ENCODE data around the gene EBF3. TPM values are rescaled to one million over a fixed set of nuclear protein-coding genes. Genes with fewer than 3 reads are reported as not detected.

EBF3 gene
- total and polyA plus RNA-seq, 2 experiments from 2014 or later: 0.22 to 0.77 TPM

GRCh38 chr10:129825826-129826225 lies 138.2 kb downstream of the EBF3 start:
- H3K36me3 ChIP-seq (replicated peaks; ENCODE audit: insufficient read depth, low read depth): no peaks in the 10 kb centered on the region
- H4K20me1 ChIP-seq (ENCODE audit: insufficient read depth, poor library complexity, severe bottlenecking): no peaks in the 10 kb centered on the region
- no peaks in the 10 kb centered on the region for H3K9me2 ChIP-seq (replicated peaks; ENCODE audit: insufficient read depth)
- DNase-seq (ENCODE audit: low spot score): no peak
- no peaks in the 10 kb centered on the region for H3K27me3 ChIP-seq
- TF ChIP-seq EZH2 (IDR thresholded peaks at IDR 0.05; ENCODE audit: borderline replicate concordance) (no peak), CTCF (IDR thresholded peaks at IDR 0.05; ENCODE audit: poor library complexity) (no peak), EZH2phosphoT487 (IDR thresholded peaks at IDR 0.05; ENCODE audit: low read depth, severe bottlenecking, unreplicated experiment) (no peak)
- no peaks in the 10 kb centered on the region for H3K4me1 ChIP-seq (ENCODE audit: insufficient read depth)
- no peaks in the 10 kb centered on the region for H3K79me2 ChIP-seq
- H3K4me2 ChIP-seq: no peak overlapping the region
- H2AFZ ChIP-seq: no peak overlapping the region
- H3K4me3 ChIP-seq: no peak overlapping the region
- H3K27ac ChIP-seq: no peak overlapping the region
- WGBS (ENCODE audit: low lambda C conversion rate, missing lambda C conversion rate): 94% methylated on average over 3 of the region's 3 CpGs
- no peaks in the 10 kb centered on the region for H3K9me3 ChIP-seq (ENCODE audit: low read depth)

GRCh38 chr10:129825221-129825620 lies 138.9 kb downstream of the EBF3 start:
- Histone ChIP-seq H3K4me2 (no peak overlapping the region), H3K27ac (no peak overlapping the region), H3K9me3 (ENCODE audit: low read depth) (no peaks in the 10 kb centered on the region), H3K27me3 (no peaks in the 10 kb centered on the region), H3K4me1 (ENCODE audit: insufficient read depth) (no peaks in the 10 kb centered on the region), H2AFZ (no peak overlapping the region), H3K9me2 (replicated peaks; ENCODE audit: insufficient read depth) (no peaks in the 10 kb centered on the region), H3K36me3 (replicated peaks; ENCODE audit: insufficient read depth, low read depth) (no peaks in the 10 kb centered on the region), H4K20me1 (ENCODE audit: insufficient read depth, poor library complexity, severe bottlenecking) (no peaks in the 10 kb centered on the region), H3K79me2 (no peaks in the 10 kb centered on the region), H3K4me3 (no peak overlapping the region)
- WGBS (ENCODE audit: low lambda C conversion rate, missing lambda C conversion rate): 89% methylated on average over 5 of the region's 5 CpGs
- DNase-seq (ENCODE audit: low spot score): no peak
- no peak for TF ChIP-seq CTCF (IDR thresholded peaks at IDR 0.05; ENCODE audit: poor library complexity)
- no peak for TF ChIP-seq EZH2phosphoT487 (IDR thresholded peaks at IDR 0.05; ENCODE audit: low read depth, severe bottlenecking, unreplicated experiment)
- TF ChIP-seq EZH2 (IDR thresholded peaks at IDR 0.05; ENCODE audit: borderline replicate concordance): no peak

GRCh38 chr10:129820451-129820850 lies 143.6 kb downstream of the EBF3 start:
- DNase-seq (ENCODE audit: low spot score): no peak

More at GRCh38 chr10:129820451-129820850, 143.6 kb downstream of the EBF3 start:
- TF ChIP-seq EZH2 (IDR thresholded peaks at IDR 0.05; ENCODE audit: borderline replicate concordance) (no peak), CTCF (IDR thresholded peaks at IDR 0.05; ENCODE audit: poor library complexity) (no peak), EZH2phosphoT487 (IDR thresholded peaks at IDR 0.05; ENCODE audit: low read depth, severe bottlenecking, unreplicated experiment) (no peak)
- Histone ChIP-seq H3K36me3 (replicated peaks; ENCODE audit: insufficient read depth, low read depth) (no peaks in the 10 kb centered on the region), H3K9me2 (replicated peaks; ENCODE audit: insufficient read depth) (no peaks in the 10 kb centered on the region), H3K4me2 (no peak overlapping the region), H3K79me2 (no peaks in the 10 kb centered on the region), H3K9me3 (ENCODE audit: low read depth) (no peaks in the 10 kb centered on the region), H3K27me3 (no peaks in the 10 kb centered on the region), H4K20me1 (ENCODE audit: insufficient read depth, poor library complexity, severe bottlenecking) (no peaks in the 10 kb centered on the region), H3K4me3 (no peak overlapping the region), H3K27ac (no peak overlapping the region), H3K4me1 (ENCODE audit: insufficient read depth) (no peaks in the 10 kb centered on the region), H2AFZ (no peak overlapping the region)
- WGBS (ENCODE audit: low lambda C conversion rate, missing lambda C conversion rate): 96% methylated on average over 3 of the region's 3 CpGs
